G401 (cell line): ENCODE data around the gene AKAP9. TPM values are rescaled to one million over a fixed set of nuclear protein-coding genes. Genes with fewer than 3 reads are reported as not detected.
A peak's percentile ranks its signal among the peaks of the same experiment; 100 is the strongest.
"Not testable (repeated sequence)": the region's sequence is repeated elsewhere in the genome, so short reads cannot be mapped to it uniquely, and the experiment has no call there.

Experiments
- DNase-seq: peaks from one replicate; pipeline ENCODE4 v3.0.0-alpha.2; 2015; ENCODE audit warnings: low spot score
- in situ Hi-C: cut with HindIII; loops from 2 replicates; pipeline ENCODE4 v1.10.0; 2016; ENCODE audit warnings: low sequenced_read_pairs, mixed read lengths
- total RNA-seq: library from RNA; depleted of rRNA; stranded (reverse); fragments of >200 nt; shearing (Covaris generic); gene quantifications from 2 replicates; pipeline ENCODE4 v1.2.3, GENCODE V29; 2014

Gene AKAP9
- total RNA-seq, 1 experiment from 2014 or later: 15.4 TPM

- DNase-seq: no peak
- in situ Hi-C loops: no loop called here
Measured at GRCh38 chr7:92051655-92052054, 111.0 kb downstream of the AKAP9 start.

DNA sequence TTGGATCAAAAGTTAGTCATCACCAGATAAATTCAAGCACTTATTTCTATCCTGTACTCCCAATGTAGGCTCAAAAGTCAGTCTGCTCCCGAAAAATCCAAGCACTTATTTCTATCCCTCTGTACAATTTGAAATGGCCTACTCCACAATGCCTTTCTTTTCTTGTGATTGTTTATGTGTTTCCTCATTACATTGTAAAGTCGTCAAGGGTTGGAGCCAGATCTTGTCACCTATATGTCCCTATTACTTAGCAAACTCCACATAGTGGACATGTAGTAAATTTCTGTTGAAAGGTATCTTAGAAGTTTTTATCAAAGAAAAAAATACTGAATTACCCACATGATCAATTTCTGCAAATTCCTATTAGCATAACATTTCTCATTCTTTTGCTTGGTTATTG, 111.5 kb downstream of the AKAP9 start:
- no peak for DNase-seq
- in situ Hi-C loops: no loop called here

- in situ Hi-C loops: no loop called here
- DNase-seq: no peak
Measured at GRCh38 chr7:92052684-92053083, 112.0 kb downstream of the AKAP9 start.

- DNase-seq: no peak
- in situ Hi-C loops: no loop called here
Measured at GRCh38 chr7:92053312-92053711, 112.7 kb downstream of the AKAP9 start.

GRCh38 chr7:92056286-92056685, 115.6 kb downstream of the AKAP9 start:
- DNase-seq: no peak
- in situ Hi-C loops: no loop called here

GRCh38 chr7:92057375-92057774, 116.7 kb downstream of the AKAP9 start:
- peak; percentile 22 for DNase-seq
- in situ Hi-C loops: no loop called here

GRCh38 chr7:92058040-92058439, 117.4 kb downstream of the AKAP9 start:
- DNase-seq: no peak
- in situ Hi-C loops: no loop called here

- in situ Hi-C loops: no loop called here
- DNase-seq: no peak
Measured at GRCh38 chr7:92058899-92059298, 118.2 kb downstream of the AKAP9 start.

DNA sequence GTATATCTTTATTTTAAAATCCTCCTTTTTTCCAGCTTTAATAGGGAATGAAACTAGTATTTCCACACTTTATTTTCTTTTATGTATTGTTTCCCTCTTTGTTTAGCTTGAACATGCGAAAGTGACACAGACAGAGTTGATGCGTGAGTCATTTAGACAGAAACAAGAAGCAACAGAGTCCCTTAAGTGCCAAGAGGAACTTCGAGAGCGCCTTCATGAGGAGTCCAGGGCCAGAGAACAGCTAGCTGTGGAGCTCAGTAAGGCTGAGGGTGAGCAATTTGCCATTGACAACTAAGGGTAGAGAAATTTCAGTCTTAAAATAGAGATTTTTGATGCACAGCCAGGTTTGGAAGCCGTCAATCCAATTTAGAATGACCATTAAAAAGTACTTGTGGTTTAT, 120.5 kb downstream of the AKAP9 start:
- in situ Hi-C loops: no loop called here
- no peak for DNase-seq

- DNase-seq: no peak
- in situ Hi-C loops: no loop called here
Measured at GRCh38 chr7:92064438-92065029, 123.9 kb downstream of the AKAP9 start.

DNA sequence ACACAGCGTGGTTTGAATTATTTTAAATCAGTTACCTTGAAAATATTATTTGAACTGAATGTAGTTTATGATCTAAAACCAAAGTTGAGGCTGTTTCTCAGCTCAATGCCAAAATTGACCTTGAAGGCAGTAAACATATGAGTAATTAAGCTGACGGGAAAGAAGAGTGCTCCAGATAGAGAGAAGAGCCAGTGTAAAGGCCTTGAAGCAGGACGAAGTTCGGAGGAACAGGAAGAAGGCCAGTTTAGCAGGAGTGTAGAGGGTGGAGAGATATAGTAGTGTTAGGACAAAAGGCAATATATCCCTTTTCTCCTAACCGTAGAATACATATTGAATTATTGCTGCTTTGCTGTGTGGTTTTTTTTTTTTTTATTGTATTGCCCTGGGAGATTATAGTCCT, 130.4 kb downstream of the AKAP9 start:
- no peak for DNase-seq

DNA sequence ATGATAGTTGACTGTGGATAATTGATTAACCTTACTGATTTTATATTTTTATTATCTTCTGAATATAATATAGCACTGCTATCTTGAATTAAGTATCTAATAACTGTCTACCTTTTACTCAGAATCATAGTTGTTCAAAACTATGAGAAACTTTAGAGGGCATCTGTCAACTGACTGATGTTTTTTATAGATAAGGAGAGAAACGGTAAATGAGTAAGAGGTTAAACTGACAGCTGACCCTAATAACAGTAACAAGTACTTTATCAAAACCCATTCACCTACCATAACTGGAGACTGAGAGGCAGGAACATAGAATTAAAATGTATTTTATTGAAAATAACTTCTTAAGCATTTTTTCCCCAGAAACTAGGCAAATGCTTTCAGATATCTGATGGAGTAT, 131.5 kb downstream of the AKAP9 start:
- DNase-seq: no peak
- in situ Hi-C loops: no loop called here

More for the DNA sequence above, 130.4 kb downstream of the AKAP9 start:
- in situ Hi-C loops: no loop called here

- DNase-seq: no peak
- in situ Hi-C loops: no loop called here
Measured at GRCh38 chr7:92072708-92073107, 132.0 kb downstream of the AKAP9 start.

DNA sequence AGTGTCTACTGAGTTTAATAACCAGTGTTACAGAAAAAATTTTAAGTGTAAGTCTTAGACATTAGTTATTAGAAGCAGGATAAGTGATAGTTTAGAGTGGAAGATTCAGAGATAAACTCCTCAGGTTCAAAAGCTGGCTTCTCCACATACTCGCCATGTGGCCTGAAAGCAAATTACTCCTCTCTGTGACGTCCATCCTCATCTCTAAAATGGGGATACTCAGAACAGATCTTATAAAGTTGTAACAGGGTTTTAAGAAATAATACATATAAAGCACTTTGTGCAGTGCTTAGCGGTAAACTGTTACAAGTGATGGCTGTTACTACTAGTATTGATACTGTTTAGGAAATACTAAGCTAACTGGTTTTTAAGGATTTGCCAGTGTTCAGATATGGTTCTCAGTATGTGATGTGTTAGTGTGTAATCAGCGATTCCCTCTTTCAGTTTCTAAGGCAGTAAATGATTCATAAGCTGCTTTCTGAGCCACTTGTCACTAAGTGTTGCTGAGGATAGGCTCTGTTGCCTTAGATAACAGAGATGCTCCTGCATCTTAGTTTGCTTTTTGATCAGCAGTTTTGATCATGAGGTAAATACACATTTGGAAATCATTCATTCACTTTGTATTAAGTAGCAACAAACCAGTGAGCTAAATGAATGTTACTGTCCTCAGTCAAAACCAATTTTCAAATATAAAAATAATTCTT, 134.9 kb downstream of the AKAP9 start:
- DNase-seq: no peak
- in situ Hi-C loops: no loop called here

- in situ Hi-C loops: no loop called here
- DNase-seq: no peak
Measured at GRCh38 chr7:92076509-92076908, 135.8 kb downstream of the AKAP9 start.

GRCh38 chr7:92083922-92084321, 143.3 kb downstream of the AKAP9 start:
- in situ Hi-C loops, DNase-seq: not testable (repeated sequence)

- DNase-seq: no peak
- in situ Hi-C loops: no loop called here
Measured at GRCh38 chr7:92088266-92088665, 147.6 kb downstream of the AKAP9 start.

DNA sequence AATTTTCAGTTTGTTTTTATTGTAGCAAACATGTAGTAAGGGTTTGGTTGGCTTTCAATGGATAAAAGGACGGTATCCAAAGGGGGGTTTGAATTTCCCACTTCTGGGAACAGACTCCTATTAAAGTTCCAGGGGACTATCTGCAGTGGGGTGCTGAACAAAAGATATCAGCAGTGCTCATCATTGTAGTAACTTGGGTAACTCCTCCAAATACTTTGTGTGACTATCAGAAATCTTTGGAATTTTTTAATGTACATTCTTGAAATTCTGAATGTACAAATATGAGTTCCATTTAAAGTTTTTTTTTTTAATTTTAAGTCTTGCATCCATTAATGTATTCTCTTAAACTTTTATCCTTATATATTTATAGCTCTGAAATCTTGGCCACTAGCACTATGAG, 151.5 kb downstream of the AKAP9 start:
- in situ Hi-C loops: no loop called here
- no peak for DNase-seq

DNA sequence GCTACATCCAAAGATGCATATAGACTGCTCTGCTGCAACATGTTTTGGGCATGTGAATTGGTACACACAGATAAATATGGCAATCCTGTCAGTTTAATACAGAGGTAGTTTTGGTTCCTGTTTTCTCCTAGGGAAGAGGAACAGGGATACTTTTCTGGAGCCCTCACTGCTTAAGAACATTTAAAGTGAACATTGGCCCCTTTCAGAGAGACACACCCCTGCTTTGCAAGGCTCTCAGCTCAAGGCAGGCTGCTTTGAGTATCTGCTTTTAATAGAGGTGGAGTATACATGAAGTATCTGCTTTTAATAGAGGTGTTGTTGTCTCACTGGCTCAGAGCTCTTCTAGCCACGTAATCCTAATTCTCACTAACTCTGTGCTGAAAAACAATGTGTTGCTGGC, 154.7 kb downstream of the AKAP9 start:
- DNase-seq: no peak
- in situ Hi-C loops: no loop called here

DNA sequence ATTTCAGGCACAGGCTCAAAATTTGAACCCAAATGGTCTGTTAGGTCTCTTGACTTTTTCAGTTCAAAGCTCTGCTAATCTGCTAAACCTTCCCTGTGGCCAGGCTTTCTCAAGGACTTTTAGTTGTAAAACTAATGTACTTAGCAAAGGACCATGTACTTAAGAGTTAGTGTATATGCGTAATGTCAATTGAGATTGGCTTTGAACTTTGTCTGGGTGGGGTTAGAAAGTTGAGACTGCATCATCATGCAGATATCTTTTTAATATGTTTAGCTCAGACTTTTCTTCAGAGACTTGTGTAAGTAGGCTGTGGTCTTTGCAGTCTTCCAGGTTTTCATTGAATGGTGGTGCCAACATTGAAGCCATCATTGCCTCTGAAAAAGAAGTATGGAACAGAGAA, 159.9 kb downstream of the AKAP9 start:
- DNase-seq: no peak
- in situ Hi-C loops: no loop called here

GRCh38 chr7:92102862-92103261, 162.2 kb downstream of the AKAP9 start:
- in situ Hi-C loops, DNase-seq: not testable (repeated sequence)
